Ascending aorta (tissue), 2 donors: ENCODE data around the gene MATN4. TPM values are rescaled to one million over a fixed set of nuclear protein-coding genes. Genes with fewer than 3 reads are reported as not detected.

Source experiments
- DNase-seq, 2 donors: peaks; one replicate each; pipeline ENCODE4 v3.0.0-alpha.2; 2019; ENCODE audit warnings: low spot score in 2 of 2
- H3K27ac ChIP-seq, 2 donors: fragments of 200-600 bp; sonication (generic); one replicate each; pipeline ENCODE4 v1.5.1; 2016 to 2017; ENCODE audit warnings: mild to moderate bottlenecking in 1 of 2
- H3K27me3 ChIP-seq: fragments of 200-600 bp; sonication (generic); one replicate; pipeline ENCODE4 v1.5.1; 2017
- H3K36me3 ChIP-seq, 2 donors: fragments of 200-600 bp; sonication (generic); one replicate each; pipeline ENCODE4 v1.5.1; 2016
- H3K4me1 ChIP-seq, 2 donors: fragments of 200-600 bp; sonication (generic); one replicate each; pipeline ENCODE4 v1.5.1; 2016 to 2017; ENCODE audit warnings: mild to moderate bottlenecking in 1 of 2
- H3K4me3 ChIP-seq, 2 donors: fragments of 200-600 bp; sonication (generic); one replicate each; pipeline ENCODE4 v1.5.1; 2016 to 2017; ENCODE audit warnings: mild to moderate bottlenecking in 1 of 2
- H3K9me3 ChIP-seq, 2 donors: fragments of 200-600 bp; sonication (generic); one replicate each; pipeline ENCODE4 v1.5.1; 2016
- intact Hi-C: fragments of 100-400 bp; cut with DNase I; formaldehyde crosslinking; loops from one replicate; pipeline ENCODE4 v1.15.1; 2023
- total RNA-seq: library from RNA; depleted of rRNA; stranded (reverse); fragments of >200 nt; gene quantifications from one replicate; pipeline ENCODE4 v1.1.0, GENCODE V29; 2016
- TF ChIP-seq, protein P1 (sequence below), 3 experiments: fragments of 200-600 bp in 2 of 3; fragments of 450-650 bp in 1 of 3; sonication (generic) in 2 of 3; IDR thresholded peaks; one replicate each; pipeline ENCODE4 v1.5.1; 2016 to 2019; ENCODE audit warnings: antibody characterized with exemption in 3 of 3, mild to moderate bottlenecking in 1 of 3, moderate library complexity in 1 of 3

The MATN4 gene
- total RNA-seq, 1 donor from 2014 or later: 0.21 TPM

DNA sequence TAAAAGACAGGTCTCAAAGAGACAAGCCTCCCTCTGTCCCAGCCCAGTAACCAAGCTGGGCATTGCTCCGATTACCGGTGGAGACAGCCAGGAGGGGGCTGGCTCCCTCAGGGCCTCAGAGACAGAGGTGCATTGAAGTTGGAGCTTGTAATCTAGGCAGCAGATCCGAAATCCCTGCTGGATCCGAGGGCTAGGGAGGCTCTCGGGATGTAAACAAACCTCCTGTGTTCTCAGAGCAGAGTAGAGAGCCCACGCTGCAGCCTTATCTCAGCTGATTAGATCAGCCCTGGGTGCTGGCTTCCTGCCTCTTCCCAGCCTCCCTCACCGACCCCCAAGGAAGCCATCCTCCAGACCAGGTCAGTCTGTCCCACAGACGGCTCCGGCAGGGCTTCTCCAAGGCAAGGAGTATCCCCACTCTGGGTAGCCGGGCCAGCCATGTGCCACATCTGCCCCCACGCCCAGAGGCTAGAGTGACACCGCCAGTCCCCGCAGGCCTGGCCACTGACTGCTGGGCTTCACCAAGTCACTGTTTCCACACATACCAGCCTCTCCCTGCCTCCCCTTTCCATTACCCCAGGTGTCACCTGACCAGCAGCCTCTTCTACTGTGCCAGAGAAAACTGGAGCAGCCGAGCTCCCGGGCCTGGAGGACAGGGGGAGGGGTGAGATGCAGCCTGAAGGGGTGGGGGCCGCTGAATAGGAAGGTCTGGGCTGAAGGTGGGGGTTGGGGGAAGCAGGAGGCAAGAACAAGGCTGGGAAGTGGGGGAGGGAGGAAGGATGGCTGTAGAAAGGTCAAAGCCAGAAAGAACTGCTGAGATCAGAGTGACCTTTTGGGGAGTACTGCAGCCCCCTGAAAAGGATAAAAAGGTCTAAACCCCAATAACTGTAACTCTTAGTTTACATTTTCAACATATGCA, 34.1 kb upstream of the MATN4 start:
- TF ChIP-seq, protein P1, sequence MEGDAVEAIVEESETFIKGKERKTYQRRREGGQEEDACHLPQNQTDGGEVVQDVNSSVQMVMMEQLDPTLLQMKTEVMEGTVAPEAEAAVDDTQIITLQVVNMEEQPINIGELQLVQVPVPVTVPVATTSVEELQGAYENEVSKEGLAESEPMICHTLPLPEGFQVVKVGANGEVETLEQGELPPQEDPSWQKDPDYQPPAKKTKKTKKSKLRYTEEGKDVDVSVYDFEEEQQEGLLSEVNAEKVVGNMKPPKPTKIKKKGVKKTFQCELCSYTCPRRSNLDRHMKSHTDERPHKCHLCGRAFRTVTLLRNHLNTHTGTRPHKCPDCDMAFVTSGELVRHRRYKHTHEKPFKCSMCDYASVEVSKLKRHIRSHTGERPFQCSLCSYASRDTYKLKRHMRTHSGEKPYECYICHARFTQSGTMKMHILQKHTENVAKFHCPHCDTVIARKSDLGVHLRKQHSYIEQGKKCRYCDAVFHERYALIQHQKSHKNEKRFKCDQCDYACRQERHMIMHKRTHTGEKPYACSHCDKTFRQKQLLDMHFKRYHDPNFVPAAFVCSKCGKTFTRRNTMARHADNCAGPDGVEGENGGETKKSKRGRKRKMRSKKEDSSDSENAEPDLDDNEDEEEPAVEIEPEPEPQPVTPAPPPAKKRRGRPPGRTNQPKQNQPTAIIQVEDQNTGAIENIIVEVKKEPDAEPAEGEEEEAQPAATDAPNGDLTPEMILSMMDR (IDR thresholded peaks at IDR 0.05): peak in 1 of 3 experiments; percentile 7
- intact Hi-C loops: loop anchor here (2.0 kb wide), 2 partner anchors 17 to 65 kb away; no protein-coding TSS in a partner anchor
- H3K27me3 ChIP-seq: no peaks in the 10 kb centered on the region
- H3K4me1 ChIP-seq: peaks cover 53 to 80% of the 10 kb centered on the region in 2 donors
- peak overlapping the region; percentile 93 to 96 for H3K27ac ChIP-seq
- DNase-seq: peak; percentile 69 to 92
- no peaks in the 10 kb centered on the region for H3K9me3 ChIP-seq
- peaks cover 0 to 2% of the 10 kb centered on the region in 2 donors for H3K36me3 ChIP-seq
- H3K4me3 ChIP-seq: peak overlapping the region; percentile 18 to 80

DNA sequence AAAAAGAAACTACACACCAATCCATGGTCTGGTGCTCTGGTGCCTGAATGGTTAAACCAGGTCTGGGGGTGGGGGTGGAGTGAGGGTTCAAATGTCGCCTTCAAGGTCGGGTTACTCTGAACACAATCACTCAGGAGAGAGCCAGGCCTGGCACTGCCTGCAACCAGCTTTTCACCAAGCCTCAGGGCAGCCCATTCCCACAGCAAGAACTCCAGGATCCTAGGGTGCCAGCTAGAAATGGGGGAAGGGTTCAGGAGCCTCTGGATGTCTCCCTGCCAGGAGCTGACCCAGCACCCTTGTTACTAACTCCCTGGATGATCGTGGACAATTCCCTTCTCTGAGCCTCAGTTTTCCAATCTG, 33.5 kb upstream of the MATN4 start:
- intact Hi-C loops: no loop called here

GRCh38 chr20:45340951-45341350, 32.9 kb upstream of the MATN4 start:
- Histone ChIP-seq H3K27me3 (no peaks in the 10 kb centered on the region), H3K4me3 (no peak overlapping the region), H3K9me3 (no peaks in the 10 kb centered on the region), H3K27ac (peak overlapping the region; percentile 93 to 96), H3K4me1 (peaks cover 45 to 84% of the 10 kb centered on the region in 2 donors), H3K36me3 (peaks cover 0 to 2% of the 10 kb centered on the region in 2 donors)
- no peak for DNase-seq
- TF ChIP-seq, protein P1 (IDR thresholded peaks at IDR 0.05): no peak
- intact Hi-C loops: no loop called here

More for the DNA sequence above, 33.5 kb upstream of the MATN4 start:
- Histone ChIP-seq H3K27me3 (no peaks in the 10 kb centered on the region), H3K9me3 (no peaks in the 10 kb centered on the region), H3K4me3 (peak overlapping the region; percentile 18 to 80), H3K4me1 (peaks cover 48 to 83% of the 10 kb centered on the region in 2 donors), H3K27ac (peak overlapping the region; percentile 93 to 96), H3K36me3 (peaks cover 0 to 2% of the 10 kb centered on the region in 2 donors)
- DNase-seq: no peak
- TF ChIP-seq, protein P1 (IDR thresholded peaks at IDR 0.05): no peak

- peaks cover 41 to 86% of the 10 kb centered on the region in 2 donors for H3K4me1 ChIP-seq
- H3K36me3 ChIP-seq: peaks cover 4 to 5% of the 10 kb centered on the region in 2 donors
- H3K27me3 ChIP-seq: no peaks in the 10 kb centered on the region
- no peak overlapping the region for H3K4me3 ChIP-seq
- no peaks in the 10 kb centered on the region for H3K9me3 ChIP-seq
- DNase-seq: no peak
- intact Hi-C loops: no loop called here
- TF ChIP-seq, protein P1 (IDR thresholded peaks at IDR 0.05): no peak
- peak overlapping the region; percentile 89 to 93 for H3K27ac ChIP-seq
Observed at GRCh38 chr20:45340236-45340847, 32.2 kb upstream of the MATN4 start.

DNA sequence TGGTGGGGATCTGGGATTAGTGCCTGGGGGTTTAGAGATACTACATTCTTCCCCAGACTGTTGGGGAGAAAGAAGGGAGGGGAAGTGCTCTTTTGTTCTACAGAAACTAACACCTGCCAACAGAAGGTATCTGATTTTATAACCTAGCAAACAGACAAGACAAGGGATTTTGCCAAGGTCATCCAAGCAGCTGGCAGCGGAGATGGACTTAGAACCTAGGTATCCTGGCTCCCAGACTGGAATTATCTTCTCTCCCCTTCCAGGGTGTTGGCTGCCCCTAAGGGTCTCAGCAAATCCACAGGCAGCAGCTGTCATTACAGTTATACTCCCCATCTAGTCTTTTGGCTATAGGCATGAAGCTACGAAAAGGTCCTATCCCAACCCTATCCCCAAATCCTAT, 31.7 kb upstream of the MATN4 start:
- intact Hi-C loops: loop anchor here (5.0 kb wide), 1 partner anchor 438 kb away; no protein-coding TSS in a partner anchor
- H3K4me1 ChIP-seq: peaks cover 40 to 81% of the 10 kb centered on the region in 2 donors
- H3K4me3 ChIP-seq: no peak overlapping the region
- no peaks in the 10 kb centered on the region for H3K9me3 ChIP-seq
- DNase-seq: no peak
- H3K27me3 ChIP-seq: no peaks in the 10 kb centered on the region
- TF ChIP-seq, protein P1 (IDR thresholded peaks at IDR 0.05): no peak
- peaks cover 9 to 10% of the 10 kb centered on the region in 2 donors for H3K36me3 ChIP-seq
- H3K27ac ChIP-seq: peak overlapping the region; percentile 89 to 93
